Thymus (tissue), 11 donors: Measurements from ENCODE around the gene HARS1. TPM values are rescaled to one million over a fixed set of nuclear protein-coding genes. Genes with fewer than 3 reads are reported as not detected.
"Not testable (repeated sequence)": the region's sequence is repeated elsewhere in the genome, so short reads cannot be mapped to it uniquely, and the experiment has no call there.

Source experiments
- DNase-seq, 9 donors: peaks; one replicate each; pipeline ENCODE4 v3.0.0-alpha.2; 2013; ENCODE audit warnings: low spot score in 9 of 9, low read depth in 6 of 9, missing footprints in 1 of 9
- H3K27ac ChIP-seq, 2 donors: one replicate each; pipeline ENCODE4 v1.5.1; 2013; ENCODE audit warnings: control low read depth in 1 of 2, low read depth in 1 of 2, low read length in 1 of 2, mild to moderate bottlenecking in 1 of 2, moderate library complexity in 1 of 2
- H3K27me3 ChIP-seq, 2 donors: one replicate each; pipeline ENCODE4 v1.5.1; 2013; ENCODE audit warnings: low read length in 1 of 2; ENCODE audit not compliant: control insufficient read depth in 2 of 2, insufficient read depth in 1 of 2
- H3K36me3 ChIP-seq, 2 donors: one replicate each; pipeline ENCODE4 v1.5.1; 2013; ENCODE audit warnings: low read length in 1 of 2, mild to moderate bottlenecking in 1 of 2, moderate library complexity in 1 of 2; ENCODE audit not compliant: control insufficient read depth in 2 of 2, insufficient read depth in 2 of 2
- H3K4me1 ChIP-seq, 2 donors: one replicate each; pipeline ENCODE4 v1.5.1; 2013; ENCODE audit warnings: low read length in 2 of 2; ENCODE audit not compliant: control insufficient read depth in 2 of 2, insufficient read depth in 2 of 2
- H3K4me3 ChIP-seq, 2 donors: one replicate each; pipeline ENCODE4 v1.5.1; 2013; ENCODE audit warnings: low read length in 2 of 2, control low read depth in 1 of 2, mild to moderate bottlenecking in 1 of 2
- H3K9me3 ChIP-seq, 2 donors: one replicate each; pipeline ENCODE4 v1.5.1; 2013; ENCODE audit warnings: low read length in 1 of 2, mild to moderate bottlenecking in 1 of 2; ENCODE audit not compliant: control insufficient read depth in 2 of 2, insufficient read depth in 1 of 2
- WGBS: extraction: QIAGEN DNeasy Blood & Tissue Kit; methylation state at CpG from one replicate; pipeline ENCODE4 v1.1.7; 2013; 5-methylcytosine and 5-hydroxymethylcytosine counted together
- polyA plus RNA-seq: library from polyadenylated mRNA; stranded (reverse); fragments of 200-250 nt; gene quantifications from one replicate; pipeline ENCODE4 v1.2.3, GENCODE V29; 2013
- total RNA-seq: library from RNA; stranded (reverse); fragments of 120-200 nt; gene quantifications from one replicate; pipeline ENCODE4 v1.2.4, GENCODE V29; 2013
- donor health status: healthy.

The HARS1 gene
- total and polyA plus RNA-seq, 2 donors, result 45.4 to 58.8 TPM

GRCh38 chr5:140672455-140673186 is 18.5 kb downstream of the HARS1 start:
- H3K9me3 ChIP-seq, result no peaks in the 10 kb centered on the region
- peaks cover 79 to 84% of the 10 kb centered on the region in 2 donors for H3K36me3 ChIP-seq
- H3K27me3 ChIP-seq, result no peaks in the 10 kb centered on the region
- no peak overlapping the region for H3K27ac ChIP-seq
- no peak for DNase-seq
- no peaks in the 10 kb centered on the region for H3K4me1 ChIP-seq
- H3K4me3 ChIP-seq, result no peak overlapping the region
- WGBS, result 94% methylated on average over 70 of the region's 70 CpGs

- Histone ChIP-seq H3K9me3 (no peaks in the 10 kb centered on the region), H3K4me3 (no peak overlapping the region), H3K27me3 (no peaks in the 10 kb centered on the region), H3K4me1 (no peaks in the 10 kb centered on the region), H3K27ac (no peak overlapping the region), H3K36me3 (peaks cover 72 to 78% of the 10 kb centered on the region in 2 donors)
- 99% methylated on average over 6 of the region's 7 CpGs for WGBS
- DNase-seq, result no peak
These were observed 19.6 kb downstream of the HARS1 start for GRCh38 chr5:140671472-140672125.

GRCh38 chr5:140671035-140671434 is 20.1 kb downstream of the HARS1 start:
- H3K27ac ChIP-seq, H3K4me1 ChIP-seq, H3K9me3 ChIP-seq, H3K27me3 ChIP-seq, H3K4me3 ChIP-seq, DNase-seq: not testable (repeated sequence)
- H3K36me3 ChIP-seq, result peaks cover 67 to 72% of the 10 kb centered on the region in 2 donors
- 98% methylated on average over 4 of the region's 4 CpGs for WGBS

- no peaks in the 10 kb centered on the region for H3K27me3 ChIP-seq
- H3K4me1 ChIP-seq, result peaks cover 3 to 13% of the 10 kb centered on the region in 2 donors
- WGBS, result under 1% methylated on average over 54 of the region's 54 CpGs
- H3K4me3 ChIP-seq, result peak within 1 kb of the TSS; percentile 72 to 86
- DNase-seq, result peak; percentile 77 to 95 (median 86)
- H3K27ac ChIP-seq, result peak within 1 kb of the TSS; percentile 86 to 96
- H3K36me3 ChIP-seq, result peaks cover 52 to 62% of the 10 kb centered on the region in 2 donors
- H3K9me3 ChIP-seq, result no peaks in the 10 kb centered on the region
These were observed 26.6 kb downstream of the HARS1 start, which contains the start of gene WDR55 for GRCh38 chr5:140664359-140665119. Gene WDR55, plus strand, starts transcription at chr5:140664904. Its CDS starts 9 bp downstream, at chr5:140664913.

- 32% methylated on average over 18 of the region's 18 CpGs for WGBS
- no peak for DNase-seq
- Histone ChIP-seq H3K27ac (peak overlapping the region; percentile 86 to 96), H3K36me3 (peaks cover 52 to 62% of the 10 kb centered on the region in 2 donors), H3K4me1 (peaks cover 3 to 13% of the 10 kb centered on the region in 2 donors), H3K27me3 (no peaks in the 10 kb centered on the region), H3K4me3 (peak overlapping the region; percentile 72 to 86), H3K9me3 (no peaks in the 10 kb centered on the region)
These were observed 27.2 kb downstream of the HARS1 start for GRCh38 chr5:140664030-140664358.

- WGBS, result 95% methylated on average over 6 of the region's 6 CpGs
- not testable (repeated sequence) for H3K4me1 ChIP-seq, DNase-seq, H3K27ac ChIP-seq, H3K4me3 ChIP-seq, H3K27me3 ChIP-seq, H3K9me3 ChIP-seq
- peaks cover 69 to 78% of the 10 kb centered on the region in 2 donors for H3K36me3 ChIP-seq
These were observed 30.8 kb downstream of the HARS1 start for GRCh38 chr5:140660371-140660770.

- 99% methylated on average over 17 of the region's 17 CpGs for WGBS
- no peak for DNase-seq
- Histone ChIP-seq H3K27ac (no peak overlapping the region), H3K4me3 (no peak overlapping the region), H3K36me3 (peaks cover 80 to 92% of the 10 kb centered on the region in 2 donors), H3K9me3 (no peaks in the 10 kb centered on the region), H3K4me1 (peaks cover 0 to under 1% of the 10 kb centered on the region in 2 donors), H3K27me3 (no peaks in the 10 kb centered on the region)
These were observed 32.3 kb downstream of the HARS1 start for GRCh38 chr5:140658870-140659269.

- Histone ChIP-seq H3K4me1 (peaks cover 8 to 14% of the 10 kb centered on the region in 2 donors), H3K9me3 (no peaks in the 10 kb centered on the region), H3K27me3 (no peaks in the 10 kb centered on the region), H3K27ac (peak overlapping the region; percentile 85 to 88), H3K36me3 (peaks cover 53 to 61% of the 10 kb centered on the region in 2 donors), H3K4me3 (peak overlapping the region; percentile 63 to 91)
- 1% methylated on average over 27 of the region's 27 CpGs for WGBS
- DNase-seq, result no peak
These were observed 44.1 kb downstream of the HARS1 start for GRCh38 chr5:140647042-140647419.

- no peaks in the 10 kb centered on the region for H3K9me3 ChIP-seq
- H3K36me3 ChIP-seq, result peaks cover 36 to 37% of the 10 kb centered on the region in 2 donors
- no peak overlapping the region for H3K4me3 ChIP-seq
- WGBS, result 97% methylated on average over 3 of the region's 3 CpGs
- DNase-seq, result no peak
- H3K4me1 ChIP-seq, result peaks cover 15 to 23% of the 10 kb centered on the region in 2 donors
- no peaks in the 10 kb centered on the region for H3K27me3 ChIP-seq
- H3K27ac ChIP-seq, result no peak overlapping the region
These were observed 48.5 kb downstream of the HARS1 start for GRCh38 chr5:140642718-140643117.
